DOHH2 (cell line): ENCODE measurements around the gene RAI1.

Source experiments
- H3F3A ChIP-seq: fragments of 200-600 bp; sonication (generic), shearing (Covaris generic); 2 replicates; pipeline ENCODE4 v1.6.0; 2016; ENCODE audit warnings: antibody characterized with exemption, mild to moderate bottlenecking; ENCODE audit not compliant: control insufficient read depth, insufficient read depth
- H3K27ac ChIP-seq: fragments of 200-600 bp; sonication (generic); 2 replicates; pipeline ENCODE4 v1.5.1; 2014; ENCODE audit warnings: low read depth, mild to moderate bottlenecking, low read length, moderate library complexity
- H3K27me3 ChIP-seq: fragments of 200-600 bp; sonication (generic); 2 replicates; pipeline ENCODE4 v1.6.1; 2014; ENCODE audit warnings: mild to moderate bottlenecking, low read length, mixed read lengths; ENCODE audit not compliant: control insufficient read depth
- H3K36me3 ChIP-seq: fragments of 200-600 bp; sonication (generic); 2 replicates; pipeline ENCODE4 v1.6.1; 2014; ENCODE audit warnings: mild to moderate bottlenecking, low read length, moderate library complexity, mixed read lengths; ENCODE audit not compliant: control insufficient read depth
- H3K4me1 ChIP-seq: fragments of 200-600 bp; sonication (generic); 2 replicates; pipeline ENCODE4 v1.6.1; 2014; ENCODE audit warnings: mild to moderate bottlenecking, low read length, mixed read lengths; ENCODE audit not compliant: control insufficient read depth
- H3K4me2 ChIP-seq: fragments of 200-600 bp; sonication (generic); 2 replicates; pipeline ENCODE4 v1.6.0; 2014; ENCODE audit warnings: mild to moderate bottlenecking, low read length, moderate library complexity
- H3K4me3 ChIP-seq: fragments of 200-600 bp; sonication (generic); 2 replicates; pipeline ENCODE4 v1.5.1; 2014; ENCODE audit warnings: mild to moderate bottlenecking, low read length, mixed read lengths
- H3K79me2 ChIP-seq: fragments of 200-600 bp; sonication (generic); 2 replicates; pipeline ENCODE4 v1.6.1; 2014; ENCODE audit warnings: mild to moderate bottlenecking, low read length, mixed read lengths; ENCODE audit not compliant: control insufficient read depth
- H3K9me2 ChIP-seq: fragments of 200-600 bp; sonication (generic); replicated peaks from 2 replicates; pipeline ENCODE4 v1.6.1; 2014; ENCODE audit warnings: mild to moderate bottlenecking, low read length, mixed read lengths; ENCODE audit not compliant: control insufficient read depth
- H3K9me3 ChIP-seq: fragments of 200-600 bp; sonication (generic); 2 replicates; pipeline ENCODE4 v1.6.1; 2014; ENCODE audit warnings: antibody characterized with exemption, low read length, mixed read lengths; ENCODE audit not compliant: control insufficient read depth, insufficient read depth
- H4K20me1 ChIP-seq: fragments of 200-600 bp; sonication (generic); 2 replicates; pipeline ENCODE4 v1.6.0; 2014; ENCODE audit warnings: low read depth, mild to moderate bottlenecking, antibody characterized with exemption, low read length, moderate library complexity; ENCODE audit not compliant: control insufficient read depth, insufficient read depth
- CTCF ChIP-seq: fragments of 200-600 bp; sonication (generic); IDR thresholded peaks from one replicate; pipeline ENCODE4 v1.5.1; 2014; ENCODE audit warnings: antibody characterized with exemption, mild to moderate bottlenecking, low read depth, low read length; ENCODE audit not compliant: poor library complexity, severe bottlenecking
- EZH2phosphoT487 ChIP-seq: fragments of 200-600 bp; sonication (generic); IDR thresholded peaks from 2 replicates; pipeline ENCODE4 v1.6.1; 2017; ENCODE audit warnings: borderline replicate concordance, mild to moderate bottlenecking, antibody characterized with exemption, low read length, moderate library complexity, mixed read lengths

Gene RAI1

DNA sequence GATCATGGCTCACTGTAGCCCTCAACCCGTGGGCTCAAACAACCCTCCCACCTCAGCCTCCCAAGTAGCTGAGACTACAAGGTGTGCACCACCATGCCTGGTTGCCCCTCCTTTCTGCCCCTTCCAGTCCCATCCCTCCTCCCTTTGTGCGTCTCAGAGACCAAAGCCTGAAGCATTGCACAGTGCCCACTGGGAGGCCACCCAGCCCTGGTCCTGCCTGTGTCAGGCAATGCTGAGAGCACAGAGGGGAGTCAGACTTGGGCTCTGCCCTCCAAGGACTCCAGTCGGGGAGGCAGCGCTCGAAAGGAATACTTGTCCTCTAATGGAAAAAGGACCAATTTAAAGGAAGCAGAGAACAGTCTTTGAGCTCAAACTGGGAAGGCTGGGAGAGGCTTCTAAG, 20.4 kb downstream of the RAI1 start:
- Histone ChIP-seq H3K9me3 (no peaks in the 10 kb centered on the region), H3K36me3 (peaks cover 3% of the 10 kb centered on the region; the same call in 1 of the 2 replicates), H3K27ac (no peak overlapping the region), H3K27me3 (no peaks in the 10 kb centered on the region), H3K79me2 (peaks cover 96% of the 10 kb centered on the region), H4K20me1 (peaks cover 42% of the 10 kb centered on the region), H3F3A (no peaks in the 10 kb centered on the region), H3K4me1 (peaks cover 35% of the 10 kb centered on the region), H3K4me3 (no peak overlapping the region), H3K9me2 (no peaks in the 10 kb centered on the region), H3K4me2 (no peak overlapping the region)
- TF ChIP-seq CTCF, result no peak
- TF ChIP-seq EZH2phosphoT487, result no peak

DNA sequence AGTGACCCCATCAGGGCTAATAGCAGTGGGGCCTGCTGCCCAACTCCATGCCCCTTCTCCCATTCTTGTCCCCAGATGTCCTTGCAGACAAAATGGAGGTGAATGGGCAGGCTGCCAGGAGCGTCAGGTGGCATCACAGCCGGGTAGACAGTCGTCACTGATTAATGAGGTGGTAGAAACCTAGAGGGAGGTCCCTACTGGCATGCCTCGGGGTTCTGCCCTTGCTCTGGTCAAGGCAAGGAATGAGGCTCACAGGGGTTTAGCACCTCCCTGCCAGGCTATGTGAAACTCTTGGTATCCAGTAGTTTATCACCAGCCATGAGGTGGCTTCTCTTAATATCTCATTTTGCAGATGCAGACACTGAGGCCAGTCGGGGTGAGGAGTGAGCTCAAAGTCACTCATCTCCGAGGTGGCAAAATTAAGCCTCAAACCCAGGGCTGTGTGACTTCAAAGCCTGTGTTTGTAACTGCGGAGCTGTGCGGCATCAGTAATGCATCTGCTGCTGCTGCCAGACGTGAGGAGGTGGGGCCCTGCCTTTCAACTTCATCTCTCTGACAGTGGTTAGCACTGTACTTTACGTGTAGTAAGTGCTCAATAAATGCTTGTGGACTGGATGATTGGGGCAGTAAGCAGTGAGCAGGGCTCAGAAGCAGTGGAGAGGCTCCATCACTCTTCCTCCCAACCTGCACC, 21.3 kb downstream of the RAI1 start:
- no peak for TF ChIP-seq EZH2phosphoT487
- no peak for TF ChIP-seq CTCF
- Histone ChIP-seq H3K9me2 (no peaks in the 10 kb centered on the region), H3K36me3 (peaks cover 3% of the 10 kb centered on the region; the same call in 1 of the 2 replicates), H3K9me3 (no peaks in the 10 kb centered on the region), H3K79me2 (peaks cover 91% of the 10 kb centered on the region), H3K27ac (no peak overlapping the region), H3F3A (no peaks in the 10 kb centered on the region), H3K27me3 (no peaks in the 10 kb centered on the region), H3K4me1 (peaks cover 26% of the 10 kb centered on the region), H3K4me2 (no peak overlapping the region), H3K4me3 (no peak overlapping the region), H4K20me1 (peaks cover 37% of the 10 kb centered on the region)

- Histone ChIP-seq H3K27me3 (no peaks in the 10 kb centered on the region), H3K27ac (no peak overlapping the region), H3F3A (no peaks in the 10 kb centered on the region), H4K20me1 (peaks cover 38% of the 10 kb centered on the region), H3K4me1 (peaks cover 18% of the 10 kb centered on the region), H3K9me3 (no peaks in the 10 kb centered on the region), H3K79me2 (peaks cover 89% of the 10 kb centered on the region), H3K4me2 (no peak overlapping the region), H3K9me2 (no peaks in the 10 kb centered on the region), H3K36me3 (peaks cover 3% of the 10 kb centered on the region; the same call in 1 of the 2 replicates), H3K4me3 (no peak overlapping the region)
- TF ChIP-seq EZH2phosphoT487 (no peak), CTCF (no peak)
Observed at GRCh38 chr17:17703140-17703919, 22.1 kb downstream of the RAI1 start.
